Activated T-helper 1 cell treated with anti-CD3 and anti-CD28 coated beads, Interleukin-2, amount 50 U/mL, for 16 hours (primary cell): Measurements from ENCODE around the gene UTP18.
"Not testable (repeated sequence)": the region's sequence is repeated elsewhere in the genome, so short reads cannot be mapped to it uniquely, and the experiment has no call there.

ENCODE experiments used
- DNase-seq, 2 donors: peaks; one replicate each; pipeline ENCODE4 v3.0.0-alpha.2; 2020; ENCODE audit warnings: low read depth in 1 of 2, low spot score in 1 of 2

Gene UTP18

DNA sequence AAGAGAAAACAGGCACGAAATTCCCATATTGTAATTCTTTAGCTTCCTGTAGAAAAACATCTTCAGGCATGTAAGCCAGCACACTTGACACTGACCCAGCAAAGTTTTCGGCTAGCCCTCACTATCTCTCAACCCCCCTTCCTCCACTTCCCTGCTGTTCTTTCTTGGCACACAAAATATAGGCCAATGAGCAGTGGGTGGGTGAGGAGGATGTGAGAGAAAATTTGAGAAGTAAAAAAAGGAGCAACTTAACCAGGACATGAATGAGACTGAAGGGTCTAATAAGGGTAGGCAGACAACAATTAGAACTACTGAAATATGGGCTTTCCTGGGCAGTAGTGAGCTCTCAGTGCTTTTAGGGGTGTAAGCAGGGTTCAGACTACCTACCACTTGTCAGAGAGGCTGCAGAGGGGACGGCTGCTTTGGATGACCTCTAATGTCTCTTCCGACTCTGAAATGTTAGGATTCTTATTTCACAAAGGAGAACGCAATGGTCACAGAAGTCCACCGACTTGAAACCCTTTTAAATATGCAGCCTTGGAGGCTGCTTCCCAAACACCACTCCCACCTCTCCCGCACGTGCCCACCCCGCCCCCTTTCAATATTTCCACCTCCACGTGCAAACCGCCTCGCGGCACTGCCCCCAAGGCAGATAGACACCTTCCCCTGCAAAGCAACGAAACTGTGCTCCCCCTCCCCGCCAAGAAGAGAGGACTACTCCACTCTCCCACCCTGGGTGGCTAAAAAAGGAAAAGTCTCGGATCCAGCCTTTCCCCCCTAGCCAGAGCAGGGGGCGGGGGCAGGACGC lies 1.4 kb upstream of the UTP18 start:
- no peak for DNase-seq

GRCh38 chr17:51259564-51260236 lies 646 bp upstream of the UTP18 start, which contains the start of gene MBTD1:
TSS of gene MBTD1 (minus strand) at chr17:51260049. CDS start at chr17:51225161, 34,888 bp downstream.
- DNase-seq: peak; percentile 88 to 90

GRCh38 chr17:51261024-51261963 lies 948 bp downstream of the UTP18 start:
- no peak for DNase-seq

DNA sequence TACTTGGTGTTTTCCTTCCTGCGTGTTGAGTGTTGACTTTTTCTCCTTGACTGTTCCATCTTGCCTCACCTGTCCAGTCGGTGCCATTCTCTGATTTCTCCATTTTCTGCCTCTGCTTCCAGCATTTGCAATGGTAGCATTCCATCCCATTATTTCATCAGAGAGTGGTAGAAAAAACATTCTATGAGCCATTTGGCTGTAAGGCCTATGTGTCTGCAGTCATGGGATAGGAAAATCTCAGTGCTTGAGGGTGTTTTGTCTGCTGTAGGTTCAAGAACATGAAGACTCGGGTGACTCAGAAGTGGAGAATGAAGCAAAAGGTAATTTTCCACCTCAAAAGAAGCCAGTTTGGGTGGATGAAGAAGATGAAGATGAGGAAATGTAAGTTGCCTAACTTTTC lies 2.7 kb downstream of the UTP18 start:
- DNase-seq: no peak

DNA sequence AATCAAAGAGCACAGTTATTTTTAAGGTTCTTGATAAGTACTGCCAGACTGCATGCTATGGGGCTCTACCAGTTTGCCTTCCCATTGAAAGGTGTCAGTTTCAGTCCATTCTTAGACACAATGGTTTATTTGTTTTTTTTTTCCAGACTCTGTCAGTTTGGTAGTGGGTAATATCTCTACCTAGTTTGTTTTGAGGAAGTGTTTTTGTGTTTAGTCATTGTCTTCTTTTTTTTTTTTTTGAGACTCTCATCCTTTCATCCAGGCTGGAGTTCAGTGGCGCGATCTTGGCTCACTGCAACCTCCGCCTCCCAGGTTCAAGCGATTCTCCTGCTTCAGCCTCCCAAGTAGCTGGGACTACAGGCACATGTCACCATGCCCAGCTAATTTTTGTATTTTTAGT lies 4.1 kb downstream of the UTP18 start:
- not testable (repeated sequence) for DNase-seq

DNA sequence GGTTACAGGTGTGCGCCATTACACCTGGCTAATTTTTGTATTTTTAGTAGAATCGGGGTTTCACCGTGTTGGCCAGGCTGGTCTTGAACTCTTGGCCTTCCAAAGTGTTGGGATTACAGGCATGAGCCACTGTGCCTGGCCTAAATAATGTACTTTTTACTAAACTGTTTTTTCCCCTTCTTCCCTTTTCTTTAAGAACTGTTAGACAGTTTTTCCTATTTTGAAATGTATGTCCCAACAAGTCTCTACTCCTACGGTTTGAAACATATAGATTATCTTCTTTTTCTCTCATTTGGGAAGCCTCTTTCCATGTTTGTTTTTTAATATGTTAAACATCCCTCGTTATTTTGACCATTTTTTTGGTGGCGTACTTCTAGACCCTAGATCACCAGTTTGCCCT lies 9.6 kb downstream of the UTP18 start:
- no peak for DNase-seq

GRCh38 chr17:51270636-51271035 lies 10.3 kb downstream of the UTP18 start:
- DNase-seq: no peak

GRCh38 chr17:51272812-51273211 lies 12.5 kb downstream of the UTP18 start:
- no peak for DNase-seq

DNA sequence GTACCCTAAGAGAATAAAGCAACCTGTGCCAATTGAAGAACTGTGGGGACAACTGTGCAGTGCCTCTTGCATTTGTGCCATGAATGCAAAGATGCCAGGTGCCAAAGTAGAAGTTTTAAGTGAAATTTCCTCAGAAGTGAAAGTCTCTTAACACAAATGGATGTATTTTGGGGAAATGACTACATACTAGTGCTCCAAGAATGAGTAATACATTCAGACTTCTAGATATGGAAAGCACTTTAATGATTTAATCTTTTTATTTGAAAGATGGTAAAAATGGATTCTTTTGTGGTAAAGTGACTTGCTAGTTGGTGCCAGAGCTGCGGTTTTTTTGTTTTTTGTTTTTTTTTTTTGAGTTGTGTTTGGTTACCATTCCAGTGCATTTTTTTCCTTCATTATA lies 15.0 kb downstream of the UTP18 start:
- no peak for DNase-seq

DNA sequence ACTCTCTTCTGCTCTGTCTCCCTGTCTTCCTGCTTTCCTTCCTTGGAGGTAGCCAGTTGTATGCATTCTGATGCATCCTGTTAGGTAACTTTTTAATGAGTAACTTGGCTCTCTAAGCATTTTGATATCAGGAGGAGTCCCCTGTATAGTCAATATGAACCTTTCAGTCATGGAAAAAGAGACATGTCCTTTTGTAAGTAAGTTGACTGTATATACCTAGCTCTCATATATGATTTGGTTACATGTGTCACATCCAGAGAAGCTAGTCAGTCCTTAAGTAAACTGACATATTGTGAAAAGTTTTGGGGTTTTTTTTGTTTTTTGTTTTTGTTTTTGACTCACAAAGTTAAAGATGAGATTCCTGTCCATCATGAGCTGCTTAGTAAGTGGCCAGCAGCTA lies 18.8 kb downstream of the UTP18 start:
- no peak for DNase-seq

DNA sequence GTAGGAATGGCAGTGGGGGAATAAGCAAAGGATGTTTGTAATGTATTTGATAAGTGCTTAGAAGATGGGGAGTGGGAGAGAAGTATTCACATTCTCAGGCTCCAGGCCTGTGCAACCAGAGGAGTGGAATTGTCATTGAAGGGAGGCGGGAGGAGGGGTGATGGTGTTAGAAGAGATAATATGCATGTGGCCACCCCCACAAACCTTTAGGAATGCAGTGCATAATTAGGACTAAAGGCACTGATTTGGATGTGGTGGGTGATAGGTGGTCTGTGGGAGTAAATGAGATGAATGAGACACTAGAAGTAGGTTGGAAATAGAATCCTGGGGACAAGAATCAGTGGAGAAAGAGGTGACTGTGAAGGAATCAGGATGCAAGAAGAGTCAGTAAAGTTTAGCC lies 27.1 kb downstream of the UTP18 start:
- no peak for DNase-seq

DNA sequence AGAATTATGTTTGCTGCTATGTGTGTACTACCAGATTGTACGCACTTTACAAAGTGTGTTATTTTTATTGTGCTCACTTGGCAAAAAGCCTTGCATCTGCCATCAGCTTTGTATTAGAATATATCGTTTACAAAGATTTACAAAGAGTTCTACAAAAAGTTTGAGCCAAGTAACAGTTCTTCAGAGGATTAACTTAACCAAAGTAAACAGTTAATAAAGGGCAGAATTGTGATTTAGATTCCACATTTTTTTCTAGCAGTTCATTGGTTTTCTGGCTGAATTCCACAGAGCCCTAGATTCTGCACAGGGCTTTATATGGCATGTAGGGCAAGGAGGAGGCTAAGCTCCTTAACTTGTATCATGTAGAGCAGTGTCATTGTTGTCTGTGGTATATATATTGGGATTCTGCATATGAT lies 29.4 kb downstream of the UTP18 start:
- no peak for DNase-seq

GRCh38 chr17:51294338-51294737 lies 34.0 kb downstream of the UTP18 start:
- not testable (repeated sequence) for DNase-seq

DNA sequence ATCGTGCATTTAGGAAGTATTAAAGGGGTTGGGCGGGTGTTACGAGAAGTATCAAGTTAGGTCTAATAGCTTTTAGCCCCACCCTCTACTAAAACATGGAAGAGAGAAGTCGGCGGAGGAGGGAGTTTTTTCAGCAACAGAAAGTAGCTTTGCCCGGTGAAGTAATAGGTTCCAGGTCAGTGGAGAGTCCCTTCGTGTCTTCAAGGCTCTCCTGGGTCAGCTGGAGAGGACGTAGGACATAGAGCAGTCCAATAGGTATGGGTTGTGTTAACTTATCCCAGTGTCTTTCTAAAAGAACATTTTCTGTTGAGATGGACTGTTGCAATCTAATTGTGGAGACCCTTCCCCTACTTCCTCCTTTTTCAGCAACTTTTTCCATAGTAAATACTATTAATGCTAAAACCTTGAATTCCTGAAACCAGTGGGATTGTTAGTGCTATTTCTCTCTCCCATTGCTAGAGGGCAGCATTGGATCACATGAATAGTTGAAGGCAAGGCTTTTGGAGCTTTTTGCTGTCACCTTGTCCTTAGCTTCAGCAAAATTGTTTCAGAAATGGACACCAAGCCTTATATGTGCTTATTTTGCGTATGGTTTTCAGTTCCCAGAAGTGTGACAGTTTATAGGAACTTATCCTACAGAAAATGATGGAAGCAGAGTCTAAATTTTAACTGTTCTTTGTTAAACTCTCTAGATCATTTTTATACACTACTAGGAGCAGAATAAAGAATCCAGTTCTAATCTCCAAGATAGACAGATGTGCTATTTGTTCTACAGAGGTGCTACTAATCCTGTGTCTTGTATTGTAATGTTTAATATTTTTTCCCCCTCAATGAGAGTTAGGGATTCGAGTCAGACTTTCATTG lies 38.4 kb downstream of the UTP18 start:
- no peak for DNase-seq

DNA sequence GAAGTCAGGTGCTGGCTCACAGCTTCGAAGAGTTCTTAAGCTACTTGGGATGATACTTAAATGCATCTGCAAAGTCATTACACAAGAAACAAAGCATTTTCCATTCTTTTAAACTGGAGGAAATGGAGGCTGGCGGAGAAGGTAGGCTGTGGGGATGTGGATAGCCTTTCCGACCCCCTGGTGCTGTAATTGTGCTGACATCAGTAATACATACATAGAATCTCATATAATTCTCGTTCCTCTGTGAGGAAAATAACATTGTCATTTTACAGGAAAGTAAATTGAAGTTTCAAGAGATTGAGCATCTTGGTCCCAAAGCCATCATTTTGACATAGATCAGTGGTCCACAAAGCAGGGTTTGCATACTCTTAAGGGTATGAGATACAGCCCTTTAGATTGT lies 39.5 kb downstream of the UTP18 start:
- DNase-seq: no peak

DNA sequence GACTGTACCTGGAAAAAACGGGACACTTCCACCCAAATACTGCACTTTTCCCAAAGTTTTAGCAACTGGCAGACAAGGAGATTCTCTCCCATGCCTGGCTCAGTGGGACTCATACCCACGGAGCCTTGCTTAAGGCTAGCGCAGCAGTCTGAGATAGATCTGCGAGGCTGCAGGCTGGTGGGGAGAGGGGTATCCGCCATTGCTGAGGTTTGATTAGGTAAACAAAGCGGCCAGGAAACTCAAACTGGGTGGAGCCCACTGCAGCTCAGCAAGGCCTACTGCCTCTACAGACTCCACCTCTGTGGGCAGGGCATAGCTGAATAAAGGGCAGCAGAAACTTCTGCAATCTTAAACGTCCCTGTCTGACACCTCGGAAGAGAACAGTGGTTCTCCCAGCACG lies 44.8 kb downstream of the UTP18 start:
- DNase-seq: no peak

- not testable (repeated sequence) for DNase-seq
These were observed 51.7 kb downstream of the UTP18 start for GRCh38 chr17:51312003-51312402.

DNA sequence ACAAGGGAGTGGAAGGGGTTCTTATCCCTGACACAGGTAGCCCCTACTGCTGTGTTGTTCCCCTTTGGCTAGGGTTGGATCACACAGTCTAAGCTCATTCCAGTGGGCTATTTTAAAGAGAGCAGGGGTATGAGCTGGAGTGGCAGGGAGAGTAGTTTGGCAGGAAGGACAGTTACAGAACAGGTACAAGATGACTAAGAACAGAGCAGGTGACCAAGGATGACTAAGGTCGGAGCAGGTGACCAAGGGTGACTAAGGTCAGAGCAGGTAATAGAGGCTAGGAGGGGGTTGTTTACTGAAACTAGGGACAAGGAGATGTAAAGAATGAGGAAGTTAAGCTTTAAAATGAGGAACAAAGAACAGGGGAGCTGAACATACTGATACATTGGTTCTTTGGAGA lies 58.8 kb downstream of the UTP18 start:
- no peak for DNase-seq

DNA sequence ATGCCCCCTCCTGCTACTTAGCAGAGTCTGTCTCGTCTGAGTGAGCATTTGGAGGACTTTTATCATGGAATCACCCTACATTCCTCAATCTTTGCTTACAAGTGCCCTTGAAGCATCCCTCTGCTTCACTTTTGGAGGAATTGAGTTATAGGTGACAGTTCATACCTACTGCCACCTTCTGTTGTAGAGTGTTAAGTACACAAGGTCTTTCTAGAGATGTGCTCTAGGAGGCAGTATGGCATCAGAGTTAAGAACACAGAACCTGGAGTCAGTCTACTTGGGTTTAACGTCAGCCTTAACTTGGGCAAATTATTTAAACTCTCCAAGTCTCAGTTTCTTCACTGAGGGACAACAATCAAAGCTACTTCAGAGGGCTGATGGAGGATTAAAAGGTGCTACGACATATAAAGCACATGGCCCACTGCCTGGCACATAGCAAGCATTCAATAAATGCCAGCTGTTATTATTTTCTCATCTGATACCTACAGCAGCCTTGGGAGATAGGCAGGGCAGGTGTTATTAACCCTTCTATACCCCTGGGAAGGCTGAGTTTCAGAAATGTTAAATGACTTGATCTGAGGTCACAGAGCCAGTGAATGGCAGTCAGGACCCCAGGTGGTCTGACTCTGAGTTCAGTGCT lies 62.2 kb downstream of the UTP18 start:
- DNase-seq: no peak

- DNase-seq: no peak
These were observed 65.1 kb downstream of the UTP18 start for GRCh38 chr17:51325471-51325870.
